K562 (cell line): ENCODE measurements around the gene MAP2. TPM values are rescaled to one million over a fixed set of nuclear protein-coding genes. Genes with fewer than 3 reads are reported as not detected.

ENCODE experiments used
- ARID2 ChIP-seq: fragments of 450-650 bp; IDR thresholded peaks from 2 replicates; pipeline ENCODE4 v1.6.1; 2017; ENCODE audit warnings: antibody characterized with exemption, mild to moderate bottlenecking
- CCNT2 ChIP-seq: IDR thresholded peaks from 2 replicates; pipeline ENCODE4 v1.6.1; 2011; ENCODE audit warnings: borderline replicate concordance, low read depth, mild to moderate bottlenecking, moderate library complexity, mixed read lengths, low read length; ENCODE audit not compliant: insufficient read length; ENCODE audit errors: extremely low read depth
- CTCFL ChIP-seq: IDR thresholded peaks from 2 replicates; pipeline ENCODE4 v1.6.1; 2011; ENCODE audit warnings: borderline replicate concordance, low read depth, mild to moderate bottlenecking, moderate library complexity, low read length; ENCODE audit not compliant: insufficient read depth, poor library complexity, severe bottlenecking
- E2F6 ChIP-seq, 2 experiments: IDR thresholded peaks; 2 replicates each; pipeline ENCODE4 v1.6.1; 2011; ENCODE audit warnings: borderline replicate concordance in 1 of 2, control low read depth in 1 of 2, low read depth in 1 of 2, low read length in 1 of 2, mild to moderate bottlenecking in 1 of 2, mixed read lengths in 1 of 2, moderate library complexity in 1 of 2; ENCODE audit not compliant: insufficient read depth in 1 of 2, insufficient read length in 1 of 2, poor library complexity in 1 of 2, severe bottlenecking in 1 of 2; ENCODE audit errors: extremely low read depth in 1 of 2
- MAZ ChIP-seq, 2 experiments: fragments of 450-650 bp in 1 of 2; sonication (generic) in 1 of 2; formaldehyde crosslinking; IDR thresholded peaks in 1 of 2; conservative IDR thresholded peaks in 1 of 2; 2 replicates each; pipeline versions ENCODE4 v1.4.0 to v1.5.0; 2020; ENCODE audit warnings: mild to moderate bottlenecking in 1 of 2, missing genetic modification reagents in 1 of 2
- NCOA4 ChIP-seq: fragments of 450-650 bp; IDR thresholded peaks from 2 replicates; pipeline ENCODE4 v1.6.1; 2018; ENCODE audit warnings: mild to moderate bottlenecking; ENCODE audit not compliant: partially characterized antibody
- NRF1 ChIP-seq, 2 experiments: fragments of 450-650 bp; IDR thresholded peaks in 1 of 2; conservative IDR thresholded peaks in 1 of 2; 2 replicates each; pipeline ENCODE4 v1.6.1; 2014; ENCODE audit warnings: mild to moderate bottlenecking in 2 of 2
- YBX1 ChIP-seq: fragments of 450-650 bp; IDR thresholded peaks from 2 replicates; pipeline ENCODE4 v1.7.1; 2016; ENCODE audit warnings: mild to moderate bottlenecking
- YY1 ChIP-seq, 3 experiments: IDR thresholded peaks; 2 replicates each; pipeline ENCODE4 v1.6.1; 2011; ENCODE audit warnings: low read length in 2 of 3, mild to moderate bottlenecking in 2 of 3, moderate library complexity in 2 of 3, borderline replicate concordance in 1 of 3, control low read depth in 1 of 3, low read depth in 1 of 3; ENCODE audit not compliant: insufficient read depth in 3 of 3, insufficient replicate concordance in 2 of 3, control insufficient read depth in 1 of 3, insufficient read length in 1 of 3; ENCODE audit errors: extremely low read depth in 1 of 3
- ZBTB17 ChIP-seq: fragments of 450-650 bp; formaldehyde crosslinking; IDR thresholded peaks from 2 replicates; pipeline ENCODE4 v1.4.0; 2020; ENCODE audit warnings: mild to moderate bottlenecking
- ZC3H8 ChIP-seq: fragments of 450-650 bp; IDR thresholded peaks from 2 replicates; pipeline ENCODE4 v1.6.1; 2017
- ZNF584 ChIP-seq: fragments of 200-800 bp; sonication (Bioruptor generic); IDR thresholded peaks from 2 replicates; pipeline ENCODE4 v1.6.1; 2016; ENCODE audit warnings: low read depth, mild to moderate bottlenecking, missing genetic modification characterization, missing compliant biosample characterization
- ZNF785 ChIP-seq: fragments of 250-450 bp; sonication (Bioruptor Pico); IDR thresholded peaks from 2 replicates; pipeline ENCODE4 v1.4.0; 2020; ENCODE audit warnings: mild to moderate bottlenecking
- polyA plus RNA-seq, 8 experiments: library from polyadenylated mRNA; depleted of rRNA in 4 of 8; stranded (reverse) in 5 of 8; unstranded in 3 of 8; fragments of >200 nt; fragmentation: Nextera tagmentation in 2 of 8; fragmentation: Illumina TruSeq in 1 of 8; extraction: Ambion mirVana in 2 of 8; extraction: Trizol in 1 of 8; gene quantifications; 2 replicates each; pipeline versions ENCODE4 v1.2.1 to v1.2.3, GENCODE V29; 2011 to 2014; ENCODE audit warnings: inconsistent platforms in 1 of 8, missing spikeins in 1 of 8
- total RNA-seq, 7 experiments: library from RNA; depleted of rRNA in 6 of 7; stranded (reverse); fragments of >200 nt in 6 of 7; fragmentation: Illumina TruSeq in 2 of 7; extraction: Trizol in 2 of 7; gene quantifications; 2 replicates each; pipeline versions ENCODE4 v1.2.1 to v1.2.3, GENCODE V29; 2011 to 2021; ENCODE audit warnings: low replicate concordance in 1 of 7
- TF ChIP-seq, protein P1 (sequence below): fragments of 200-800 bp; sonication (Bioruptor generic); IDR thresholded peaks from 2 replicates; pipeline ENCODE4 v1.6.1; 2017; ENCODE audit warnings: missing genetic modification characterization, missing compliant biosample characterization
- TF ChIP-seq, protein P2 (sequence below): sonication (generic); formaldehyde crosslinking; IDR thresholded peaks from 2 replicates; pipeline ENCODE4 v1.8.0; 2022; ENCODE audit warnings: mild to moderate bottlenecking, missing genetic modification reagents

MAP2 gene
- total and polyA plus RNA-seq, 9 of the 15 experiments (the other 6 are each of a cell fraction or from before 2014, with no cell fraction given) = 0.13 TPM; not detected in 8

DNA sequence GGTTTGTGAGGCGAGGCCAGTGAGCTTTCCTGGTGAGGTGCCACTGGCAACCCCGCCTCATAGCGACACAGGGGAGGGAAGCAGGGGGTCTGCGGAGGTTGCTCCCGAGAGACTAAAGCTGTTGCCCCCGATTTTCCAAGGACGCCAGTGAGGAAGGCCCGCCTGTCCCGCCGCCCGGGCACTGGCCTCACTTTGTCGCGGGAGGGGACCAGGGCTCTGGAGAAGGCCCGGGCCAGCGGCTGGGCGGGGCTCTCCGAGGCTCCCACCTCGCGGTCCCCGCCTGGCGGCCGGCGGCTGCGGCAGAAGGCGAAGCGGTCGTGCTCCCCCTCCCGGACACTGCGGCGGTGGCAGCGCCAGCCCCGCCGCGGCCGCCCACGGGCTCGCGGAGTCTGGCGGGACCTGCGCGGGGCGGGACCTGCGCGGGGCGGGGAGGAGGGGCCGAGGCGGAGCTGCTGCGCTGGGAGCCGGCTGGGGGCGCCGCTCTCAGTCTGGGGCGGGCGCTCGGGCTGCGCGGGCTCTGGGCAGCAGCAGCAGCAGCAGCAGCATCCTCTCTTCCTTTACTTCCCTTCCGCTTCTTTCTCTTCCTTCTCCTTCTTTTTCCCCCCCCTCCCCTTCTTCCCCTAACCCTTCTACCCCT, at the start of gene MAP2 (continued):
- TF ChIP-seq, protein P1, sequence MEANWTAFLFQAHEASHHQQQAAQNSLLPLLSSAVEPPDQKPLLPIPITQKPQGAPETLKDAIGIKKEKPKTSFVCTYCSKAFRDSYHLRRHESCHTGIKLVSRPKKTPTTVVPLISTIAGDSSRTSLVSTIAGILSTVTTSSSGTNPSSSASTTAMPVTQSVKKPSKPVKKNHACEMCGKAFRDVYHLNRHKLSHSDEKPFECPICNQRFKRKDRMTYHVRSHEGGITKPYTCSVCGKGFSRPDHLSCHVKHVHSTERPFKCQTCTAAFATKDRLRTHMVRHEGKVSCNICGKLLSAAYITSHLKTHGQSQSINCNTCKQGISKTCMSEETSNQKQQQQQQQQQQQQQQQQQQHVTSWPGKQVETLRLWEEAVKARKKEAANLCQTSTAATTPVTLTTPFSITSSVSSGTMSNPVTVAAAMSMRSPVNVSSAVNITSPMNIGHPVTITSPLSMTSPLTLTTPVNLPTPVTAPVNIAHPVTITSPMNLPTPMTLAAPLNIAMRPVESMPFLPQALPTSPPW (CRISPR knock-in tag) = peak; percentile 61
- TF ChIP-seq NRF1 (conservative IDR thresholded peaks at IDR 0.05 in 1 of 2, IDR thresholded peaks at IDR 0.05 in 1 of 2) (peak; percentile 70 to 78; a peak in 2 of 4 replicates), YY1 (IDR thresholded peaks at IDR 0.05; ENCODE audit: borderline replicate concordance in 1 of 3, control insufficient read depth in 1 of 3, extremely low read depth in 1 of 3, insufficient read depth in 3 of 3, insufficient read length in 1 of 3, insufficient replicate concordance in 2 of 3, low read depth in 1 of 3, low read length in 2 of 3) (no peak), ZNF785 (no peak), ARID2 (no peak), E2F6 (IDR thresholded peaks at IDR 0.05; ENCODE audit: borderline replicate concordance in 1 of 2, extremely low read depth in 1 of 2, insufficient read depth in 1 of 2, insufficient read length in 1 of 2, low read depth in 1 of 2, low read length in 1 of 2, poor library complexity in 1 of 2, severe bottlenecking in 1 of 2) (peak in 1 of 2 experiments; percentile 22), ZC3H8 (no peak), MAZ (CRISPR knock-in tag; conservative IDR thresholded peaks at IDR 0.05 in 1 of 2, IDR thresholded peaks at IDR 0.05 in 1 of 2) (peak; percentile 40 to 62; a peak in 2 of 4 replicates), NCOA4 (no peak), YBX1 (no peak), CCNT2 (peak; percentile 23), ZNF584 (CRISPR knock-in tag) (no peak), CTCFL (peak; percentile 19), ZBTB17 (no peak)
- TF ChIP-seq, protein P2, sequence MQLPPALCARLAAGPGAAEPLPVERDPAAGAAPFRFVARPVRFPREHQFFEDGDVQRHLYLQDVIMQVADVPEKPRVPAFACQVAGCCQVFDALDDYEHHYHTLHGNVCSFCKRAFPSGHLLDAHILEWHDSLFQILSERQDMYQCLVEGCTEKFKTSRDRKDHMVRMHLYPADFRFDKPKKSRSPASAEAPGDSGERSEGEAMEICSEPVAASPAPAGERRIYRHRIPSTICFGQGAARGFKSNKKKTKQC (CRISPR knock-in tag) = no peak
